HepG2 (cell line): ENCODE data around the gene EPDR1. TPM values are rescaled to one million over a fixed set of nuclear protein-coding genes. Genes with fewer than 3 reads are reported as not detected.

Source experiments
- CBX1 ChIP-seq: IDR thresholded peaks from one replicate; pipeline ENCODE4 v1.6.1; 2016; ENCODE audit warnings: antibody characterized with exemption, low read depth
- CTCF ChIP-seq: sonication (generic); formaldehyde crosslinking; IDR thresholded peaks from 2 replicates; pipeline ENCODE4 v1.5.0; 2020; ENCODE audit warnings: mild to moderate bottlenecking, missing genetic modification reagents, moderate library complexity
- ERF ChIP-seq: IDR thresholded peaks from 2 replicates; pipeline ENCODE4 v1.6.1; 2018; ENCODE audit warnings: missing biosample characterization, missing genetic modification reagents
- KMT2B ChIP-seq: IDR thresholded peaks from 2 replicates; pipeline ENCODE4 v1.6.1; 2016; ENCODE audit warnings: missing genetic modification reagents, missing compliant biosample characterization
- MAX ChIP-seq: IDR thresholded peaks from 2 replicates; pipeline ENCODE4 v1.6.1; 2012; ENCODE audit warnings: inconsistent platforms
- MNT ChIP-seq: fragments of 450-650 bp; IDR thresholded peaks from 2 replicates; pipeline ENCODE4 v1.6.1; 2016
- NFIB ChIP-seq: sonication (generic); formaldehyde crosslinking; IDR thresholded peaks from 2 replicates; pipeline ENCODE4 v1.9.0; 2021; ENCODE audit warnings: missing genetic modification reagents, mild to moderate bottlenecking, borderline replicate concordance
- NRL ChIP-seq: sonication (generic); formaldehyde crosslinking; IDR thresholded peaks from 2 replicates; pipeline ENCODE4 v1.5.0; 2020; ENCODE audit warnings: missing genetic modification reagents, mild to moderate bottlenecking, moderate library complexity, borderline replicate concordance
- REST ChIP-seq, 2 experiments: IDR thresholded peaks; 2 replicates each; pipeline ENCODE4 v1.6.1; 2011 to 2012; ENCODE audit warnings: low read length in 2 of 2, borderline replicate concordance in 1 of 2, low read depth in 1 of 2, mild to moderate bottlenecking in 1 of 2, moderate library complexity in 1 of 2
- TOPORS ChIP-seq: sonication (generic); formaldehyde crosslinking; IDR thresholded peaks from 2 replicates; pipeline ENCODE4 v1.8.0; 2023; ENCODE audit warnings: mild to moderate bottlenecking, missing genetic modification reagents
- ZBTB37 ChIP-seq: sonication (generic); formaldehyde crosslinking; IDR thresholded peaks from 2 replicates; pipeline ENCODE4 v1.4.0; 2020; ENCODE audit warnings: mild to moderate bottlenecking, missing genetic modification reagents
- ZFAT ChIP-seq: sonication (generic); formaldehyde crosslinking; conservative IDR thresholded peaks from 2 replicates; pipeline ENCODE4 v1.8.1; 2023; ENCODE audit warnings: missing genetic modification reagents, inconsistent platforms
- ZFY ChIP-seq: sonication (generic); formaldehyde crosslinking; IDR thresholded peaks from 2 replicates; pipeline ENCODE4 v1.4.0; 2020; ENCODE audit warnings: missing genetic modification reagents
- ZMAT5 ChIP-seq: sonication (generic); formaldehyde crosslinking; IDR thresholded peaks from 2 replicates; pipeline ENCODE4 v1.5.0; 2020; ENCODE audit warnings: mild to moderate bottlenecking, low read depth, missing genetic modification reagents, borderline replicate concordance
- ZNF263 ChIP-seq: sonication (generic); formaldehyde crosslinking; IDR thresholded peaks from 2 replicates; pipeline ENCODE4 v1.4.0; 2020; ENCODE audit warnings: missing genetic modification reagents
- ZNF670 ChIP-seq: sonication (generic); formaldehyde crosslinking; IDR thresholded peaks from 2 replicates; pipeline ENCODE4 v1.8.0; 2022; ENCODE audit warnings: mild to moderate bottlenecking, missing genetic modification reagents, borderline replicate concordance
- polyA plus RNA-seq, 8 experiments: library from polyadenylated mRNA; depleted of rRNA in 3 of 8; stranded (reverse) in 7 of 8; unstranded in 1 of 8; fragments of >200 nt; fragmentation: Illumina TruSeq in 4 of 8; extraction: Trizol in 4 of 8; gene quantifications; 2 replicates each; pipeline versions ENCODE4 v1.2.1 to v1.2.3, GENCODE V29; 2011 to 2016; ENCODE audit warnings: low read depth in 4 of 8, missing spikeins in 1 of 8, mixed read lengths in 1 of 8; ENCODE audit not compliant: insufficient read depth in 1 of 8
- total RNA-seq, 5 experiments: library from RNA; depleted of rRNA; stranded (reverse); fragments of >200 nt; fragmentation: Illumina TruSeq; extraction: Trizol; gene quantifications; 2 replicates each; pipeline ENCODE4 v1.2.3, GENCODE V29; 2016; ENCODE audit warnings: low read depth in 1 of 5
- TF ChIP-seq, protein P1 (sequence below): sonication (generic); formaldehyde crosslinking; IDR thresholded peaks from 2 replicates; pipeline ENCODE4 v1.8.0; 2022; ENCODE audit warnings: mild to moderate bottlenecking, missing genetic modification reagents, moderate library complexity

Gene EPDR1
- total and polyA plus RNA-seq, 2 of the 13 experiments (the other 11 are each of a cell fraction or from before 2014, with no cell fraction given), result 38.3 to 50.2 TPM

- TF ChIP-seq REST (IDR thresholded peaks at IDR 0.05; ENCODE audit: borderline replicate concordance in 1 of 2, low read depth in 1 of 2, low read length in 2 of 2) (no peak), CBX1 (no peak), ZFY (no peak), MNT (no peak), ZFAT (no peak), ERF (no peak), ZBTB37 (no peak), NFIB (CRISPR knock-in tag) (peak; percentile 93), KMT2B (CRISPR knock-in tag) (no peak), TOPORS (CRISPR knock-in tag) (no peak), ZNF263 (CRISPR knock-in tag) (no peak), MAX (peak; percentile 85), ZNF670 (no peak), ZMAT5 (CRISPR knock-in tag) (no peak), NRL (CRISPR knock-in tag) (peak; percentile 81; the same call in 1 of the 2 replicates), CTCF (CRISPR knock-in tag) (peak; percentile 26; the same call in 1 of the 2 replicates)
- TF ChIP-seq, protein P1, sequence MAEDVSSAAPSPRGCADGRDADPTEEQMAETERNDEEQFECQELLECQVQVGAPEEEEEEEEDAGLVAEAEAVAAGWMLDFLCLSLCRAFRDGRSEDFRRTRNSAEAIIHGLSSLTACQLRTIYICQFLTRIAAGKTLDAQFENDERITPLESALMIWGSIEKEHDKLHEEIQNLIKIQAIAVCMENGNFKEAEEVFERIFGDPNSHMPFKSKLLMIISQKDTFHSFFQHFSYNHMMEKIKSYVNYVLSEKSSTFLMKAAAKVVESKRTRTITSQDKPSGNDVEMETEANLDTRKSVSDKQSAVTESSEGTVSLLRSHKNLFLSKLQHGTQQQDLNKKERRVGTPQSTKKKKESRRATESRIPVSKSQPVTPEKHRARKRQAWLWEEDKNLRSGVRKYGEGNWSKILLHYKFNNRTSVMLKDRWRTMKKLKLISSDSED (CRISPR knock-in tag), result peak; percentile 87
Observed at GRCh38 chr7:37916017-37916672, 4.3 kb upstream of the EPDR1 start (continued).
